Measurements from ENCODE around the gene SUGCT.

GRCh38 chr7:40777730-40778312 lies 643.0 kb downstream of the SUGCT start:
- TF ChIP-seq SP2 (IDR thresholded peaks at IDR 0.05; ENCODE audit: low read length) (no peak), POLR2A (IDR thresholded peaks at IDR 0.05; ENCODE audit: control extremely low read depth in 1 of 2, low read depth in 2 of 2, low read length in 2 of 2) (no peak), JUND (IDR thresholded peaks at IDR 0.05; ENCODE audit: low read length) (no peak), CTCF (IDR thresholded peaks at IDR 0.05; ENCODE audit: control extremely low read depth in 1 of 3, insufficient read depth in 1 of 3, low read depth in 1 of 3, low read length in 3 of 3) (no peak), GABPA (IDR thresholded peaks at IDR 0.05; ENCODE audit: borderline replicate concordance, insufficient read depth, low read length) (no peak), ASH2L (IDR thresholded peaks at IDR 0.05; ENCODE audit: low read length) (no peak), MAFK (IDR thresholded peaks at IDR 0.05; ENCODE audit: low read depth, low read length) (no peak), BRCA1 (IDR thresholded peaks at IDR 0.05; ENCODE audit: low read depth, low read length) (no peak), CEBPB (IDR thresholded peaks at IDR 0.05; ENCODE audit: low read depth, low read length) (no peak)
